Medulla oblongata (tissue), 1 donor: Measurements from ENCODE around the gene AATF.

Source experiments
- DNase-seq: peaks from one replicate; pipeline ENCODE4 v3.0.0-alpha.2; 2015; ENCODE audit errors: extremely low spot score

The AATF gene

GRCh38 chr17:36979565-36979941 is 30.8 kb downstream of the AATF start:
- DNase-seq, result no peak

GRCh38 chr17:36980280-36980761 is 31.6 kb downstream of the AATF start:
- DNase-seq, result no peak

- no peak for DNase-seq
Measured at GRCh38 chr17:36983618-36984017, 34.9 kb downstream of the AATF start.

DNA sequence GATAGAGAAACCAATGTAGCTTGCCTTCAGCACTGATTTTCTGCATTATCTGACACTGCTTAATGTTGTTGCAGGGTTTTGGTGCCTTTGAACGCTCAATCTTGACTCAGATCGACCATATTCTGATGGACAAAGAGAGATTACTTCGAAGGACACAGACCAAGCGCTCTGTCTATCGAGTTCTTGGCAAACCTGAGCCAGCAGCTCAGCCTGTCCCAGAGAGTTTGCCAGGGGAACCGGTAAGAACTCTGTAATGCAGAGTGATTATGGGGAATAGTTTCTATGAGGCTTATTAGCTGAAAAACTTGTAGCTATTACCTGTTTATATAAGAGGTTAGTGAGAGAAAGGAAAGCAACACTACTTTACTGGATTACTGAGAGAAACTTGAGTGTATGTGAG is 40.4 kb downstream of the AATF start:
- DNase-seq, result no peak

GRCh38 chr17:36992701-36993100 is 43.9 kb downstream of the AATF start:
- no peak for DNase-seq

DNA sequence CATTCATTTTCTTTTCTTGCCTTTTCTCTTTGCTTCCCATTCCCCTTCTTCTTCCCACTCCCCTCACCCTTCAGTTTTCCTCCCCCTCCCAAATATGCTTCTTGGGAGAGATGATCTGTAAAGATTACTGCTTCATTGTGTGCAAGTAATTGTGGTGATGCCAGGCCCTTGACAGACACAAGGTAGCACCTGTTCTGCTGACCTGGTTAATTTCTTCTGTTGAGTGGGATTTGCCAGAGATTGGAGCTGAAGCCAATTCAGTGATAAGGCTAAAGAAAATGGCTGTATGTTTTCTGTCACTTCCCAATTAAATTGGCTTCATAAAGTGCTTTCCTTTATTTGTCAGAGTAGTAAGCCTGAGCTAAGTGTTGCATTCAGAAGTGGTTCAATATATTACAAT is 44.5 kb downstream of the AATF start:
- no peak for DNase-seq

DNA sequence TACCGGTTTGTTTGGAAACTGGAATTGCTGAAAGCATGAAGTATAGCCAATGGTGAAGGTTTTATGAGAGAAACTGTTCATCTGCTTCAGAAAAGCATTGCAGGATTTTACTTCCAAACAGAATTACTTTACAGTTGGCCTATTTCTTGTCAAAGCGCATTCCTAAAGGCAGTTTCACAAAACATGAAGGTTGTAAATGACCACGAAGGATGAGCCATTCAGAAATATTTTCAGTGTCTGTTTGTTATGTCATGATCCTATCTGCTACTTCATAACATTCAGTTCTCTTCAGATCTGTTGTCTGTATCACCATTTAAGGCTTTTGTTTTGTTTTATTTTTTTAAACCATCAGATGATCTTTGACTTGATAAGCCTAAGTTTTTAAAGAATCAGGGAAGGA is 45.7 kb downstream of the AATF start:
- DNase-seq, result no peak

- no peak for DNase-seq
Measured at GRCh38 chr17:36999471-36999870, 50.7 kb downstream of the AATF start.

GRCh38 chr17:37016780-37017179 is 68.0 kb downstream of the AATF start:
- DNase-seq, result no peak

- no peak for DNase-seq
Measured at GRCh38 chr17:37017404-37017803, 68.7 kb downstream of the AATF start.

DNA sequence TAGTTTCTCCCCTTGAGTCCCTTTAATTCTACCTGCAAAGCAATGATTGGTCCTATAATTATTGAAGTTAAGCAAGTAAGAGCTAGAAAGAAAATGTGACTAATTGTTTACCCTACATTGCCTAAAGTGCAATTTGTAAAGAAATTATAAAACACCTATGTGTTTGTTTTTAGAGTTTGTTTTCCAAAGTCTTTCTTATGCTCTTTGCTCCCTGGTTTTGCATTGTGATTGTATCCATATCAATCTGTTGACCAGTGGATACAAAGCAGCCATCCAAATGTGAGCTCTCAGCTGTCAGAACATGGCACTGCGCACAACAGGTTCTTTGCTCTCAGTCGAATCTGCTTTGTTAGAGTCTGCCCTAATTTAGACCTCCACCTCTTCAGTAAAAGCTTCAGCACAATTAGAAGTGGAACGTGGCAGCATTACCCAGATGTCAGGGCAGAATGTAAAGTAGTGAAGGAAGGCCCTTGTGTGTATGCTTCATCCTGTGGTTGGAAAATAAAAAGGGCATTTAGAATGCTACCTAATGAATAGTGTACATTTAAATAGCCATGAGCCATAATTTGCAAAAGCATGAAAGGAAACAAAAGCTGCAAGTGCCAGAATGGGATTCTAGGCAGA is 70.5 kb downstream of the AATF start:
- no peak for DNase-seq

GRCh38 chr17:37019741-37020129 is 71.0 kb downstream of the AATF start:
- DNase-seq, result no peak

- no peak for DNase-seq
Measured at GRCh38 chr17:37024181-37024637, 75.5 kb downstream of the AATF start.

GRCh38 chr17:37025238-37025637 is 76.5 kb downstream of the AATF start:
- DNase-seq, result no peak

DNA sequence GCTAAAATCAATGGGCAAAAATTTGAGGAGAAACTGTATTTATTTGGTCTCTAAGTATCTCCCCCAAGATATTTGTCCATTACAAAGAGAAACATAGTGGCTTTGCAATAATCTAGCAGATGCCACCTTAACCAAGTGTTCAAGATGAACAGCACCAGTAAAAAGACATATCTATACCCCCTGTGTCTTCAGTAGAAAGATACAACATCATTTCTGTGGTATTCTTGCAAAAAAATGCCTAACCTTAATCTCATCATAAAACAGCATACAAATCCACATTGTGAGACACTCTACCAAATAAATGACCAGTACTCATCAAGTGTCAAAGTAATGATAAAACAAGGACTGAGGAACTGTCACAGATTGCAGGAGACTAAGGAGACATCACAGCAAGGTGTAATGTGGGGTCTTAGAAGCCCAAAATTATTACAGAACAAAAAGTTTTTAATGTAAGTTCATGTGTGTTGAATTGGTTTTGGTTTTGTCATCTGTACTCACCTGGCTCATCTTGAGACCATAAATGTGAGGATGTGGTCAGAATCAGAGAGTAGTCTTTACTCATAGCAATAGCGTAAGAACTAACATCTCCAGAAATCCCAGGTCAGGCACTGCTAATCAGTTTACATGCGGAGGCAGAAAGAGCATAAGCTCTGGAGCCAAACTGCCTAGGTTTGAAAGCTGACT is 77.2 kb downstream of the AATF start:
- DNase-seq, result no peak

DNA sequence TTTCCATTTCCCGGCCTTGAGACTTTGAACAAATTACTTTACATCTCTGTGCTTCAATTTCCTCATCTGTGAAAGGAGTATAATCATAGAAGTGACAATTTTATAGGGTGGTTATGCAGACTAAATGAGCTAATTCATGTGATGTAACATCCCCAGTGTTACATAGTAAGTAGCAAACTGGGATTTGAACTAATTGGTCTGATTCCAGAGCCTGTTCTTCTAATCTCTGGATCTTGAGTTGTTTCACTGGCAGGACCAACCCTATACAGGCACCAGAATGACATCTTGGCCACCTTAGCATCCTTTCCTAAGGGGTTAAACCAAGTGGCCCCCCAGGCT is 77.7 kb downstream of the AATF start:
- DNase-seq, result no peak

GRCh38 chr17:37028040-37028439 is 79.3 kb downstream of the AATF start:
- no peak for DNase-seq

GRCh38 chr17:37031493-37032083 is 82.8 kb downstream of the AATF start:
- DNase-seq, result no peak

DNA sequence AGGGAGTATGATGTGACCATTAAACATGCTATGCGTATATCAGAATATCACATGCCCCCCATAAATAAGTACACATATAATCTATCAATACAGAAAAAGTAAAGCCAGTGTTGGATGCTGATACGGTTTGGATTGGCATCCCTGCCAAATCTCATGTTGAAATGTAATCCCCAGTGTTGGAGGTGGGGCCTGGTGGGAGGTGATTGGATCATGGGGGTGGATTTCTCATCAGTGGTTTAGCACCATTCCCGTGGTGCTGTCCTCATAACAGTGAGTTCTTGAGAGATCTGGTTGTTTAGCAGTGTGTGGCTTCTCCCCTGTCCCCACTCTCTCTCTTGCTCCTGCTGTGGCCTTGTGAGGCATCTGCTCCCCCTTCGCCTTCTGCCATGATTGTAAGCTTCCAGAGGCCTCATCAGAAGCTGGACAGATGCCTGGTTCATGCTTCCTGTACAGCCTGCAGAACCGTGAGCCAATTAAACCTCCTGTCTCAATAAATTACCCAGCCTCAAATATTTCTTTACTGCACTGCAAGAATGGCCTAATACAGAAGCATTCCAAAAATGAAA is 88.9 kb downstream of the AATF start:
- no peak for DNase-seq

DNA sequence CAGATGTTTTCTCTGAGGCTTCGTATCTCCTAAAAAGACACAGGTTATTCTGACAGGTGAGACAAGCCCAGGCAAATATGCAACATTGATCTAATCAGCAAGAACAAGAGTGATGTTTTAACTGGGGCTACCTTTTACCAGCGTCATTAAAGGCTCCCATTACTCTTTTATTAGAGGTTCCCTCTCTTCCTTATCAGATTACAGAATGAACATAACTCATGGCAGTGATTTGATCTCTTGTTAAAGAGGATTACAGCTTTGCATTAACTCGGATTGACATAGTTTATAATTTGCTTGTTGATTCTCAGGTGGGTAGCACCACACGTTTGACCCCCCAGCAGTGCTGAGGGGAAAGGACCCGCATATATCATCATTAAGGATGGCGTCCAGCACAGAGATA is 90.5 kb downstream of the AATF start:
- no peak for DNase-seq

GRCh38 chr17:37041932-37042331 is 93.2 kb downstream of the AATF start:
- no peak for DNase-seq

DNA sequence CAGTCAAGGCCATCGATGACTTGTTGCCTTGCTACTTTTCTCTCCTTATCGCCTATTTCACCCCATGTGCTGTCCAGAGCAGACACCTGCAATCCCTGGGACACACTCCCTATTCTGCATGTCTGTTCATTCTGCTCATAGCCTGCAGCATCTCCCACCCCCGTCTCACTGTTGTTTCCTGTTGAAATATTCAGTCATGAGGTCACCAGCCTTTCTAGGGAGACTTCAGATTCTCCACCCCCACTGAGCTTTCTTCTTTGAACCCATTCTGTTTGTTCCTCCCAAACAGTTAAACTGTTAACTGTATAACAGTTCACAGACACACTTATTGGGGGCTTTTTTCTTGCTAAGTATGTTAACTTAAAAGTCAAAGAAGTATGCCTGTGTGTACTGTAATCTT is 94.4 kb downstream of the AATF start:
- no peak for DNase-seq

GRCh38 chr17:37045351-37045922 is 96.7 kb downstream of the AATF start:
- no peak for DNase-seq
